Putamen (tissue), 1 donor: ENCODE data around the gene TMEM225B.
"Not testable (repeated sequence)": the region's sequence is repeated elsewhere in the genome, so short reads cannot be mapped to it uniquely, and the experiment has no call there.

Experiments used
- DNase-seq: peaks from one replicate; pipeline ENCODE4 v3.0.0-alpha.2; 2016; ENCODE audit warnings: low spot score

The TMEM225B gene

DNA sequence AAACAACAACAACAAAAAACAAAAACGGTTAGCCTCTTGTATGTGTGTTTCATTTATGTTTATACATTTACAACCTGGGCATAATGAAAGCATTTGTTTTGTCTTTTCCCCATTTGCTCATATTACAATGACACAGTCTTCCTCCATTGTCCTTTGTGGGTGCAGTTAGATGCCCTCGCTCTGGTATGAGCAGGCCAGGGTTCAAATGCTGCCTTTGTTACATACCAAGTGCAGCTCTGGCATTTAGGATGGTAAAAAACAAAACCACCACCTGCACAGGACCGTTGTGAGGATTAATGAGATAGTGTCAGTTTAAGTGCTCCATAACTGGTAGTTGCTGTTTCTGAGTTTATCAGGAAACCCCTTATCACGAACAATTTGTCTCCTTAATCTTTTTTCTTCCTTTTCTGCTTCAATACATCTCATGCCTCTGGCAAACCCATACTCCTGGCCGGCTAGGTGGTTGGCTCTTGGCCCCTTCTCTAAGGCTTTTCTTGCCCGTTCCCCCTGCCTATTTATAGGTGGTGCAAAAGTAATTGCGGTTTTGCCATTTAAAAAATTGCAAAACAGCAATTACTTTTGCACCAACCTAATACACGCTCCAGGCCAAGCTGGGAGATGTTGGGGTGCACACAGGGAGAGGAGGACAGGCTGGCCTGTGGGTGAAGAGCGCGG, 18.6 kb upstream of the TMEM225B start:
- no peak for DNase-seq

DNA sequence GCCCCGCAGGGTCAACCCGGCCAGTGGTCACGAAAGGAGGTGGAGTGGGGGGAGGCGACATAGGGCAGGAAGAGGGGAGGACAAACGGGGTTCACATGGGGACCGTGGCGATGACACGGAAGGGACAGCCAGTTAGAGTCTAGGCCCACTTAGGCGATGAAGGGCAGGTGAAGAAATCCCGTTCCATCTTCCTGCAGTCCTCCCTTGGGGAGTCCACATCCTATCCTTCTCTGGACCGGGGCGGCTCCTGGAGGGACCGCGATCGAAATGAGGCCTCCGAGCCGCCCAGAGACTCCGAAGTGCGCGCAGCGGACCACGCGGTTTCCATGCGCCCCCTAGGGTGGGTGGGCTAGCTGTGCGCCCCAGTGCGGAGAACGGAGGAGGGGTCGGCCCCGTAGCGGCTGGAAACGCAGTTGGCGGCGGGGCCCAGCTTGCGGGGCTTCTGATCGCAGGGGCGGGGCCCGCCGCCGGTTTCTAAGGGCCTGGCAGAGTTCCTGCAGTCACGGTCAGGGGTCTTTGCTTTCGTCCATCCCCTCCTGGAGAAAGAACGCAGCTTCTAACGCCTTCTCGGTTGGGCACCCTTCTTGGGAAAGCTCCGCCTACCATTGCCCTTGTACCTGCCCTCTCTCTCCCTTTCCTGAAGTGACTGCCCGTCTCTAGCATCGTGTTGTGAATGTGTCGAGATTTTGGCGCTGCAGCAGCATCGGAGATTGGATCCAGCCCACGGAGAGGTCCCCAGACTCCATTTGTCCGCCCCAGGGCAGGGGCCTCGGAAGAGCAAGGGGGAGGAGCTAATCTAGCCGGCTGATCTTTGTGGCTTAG, 17.9 kb upstream of the TMEM225B start:
- DNase-seq: peak; percentile 32

DNA sequence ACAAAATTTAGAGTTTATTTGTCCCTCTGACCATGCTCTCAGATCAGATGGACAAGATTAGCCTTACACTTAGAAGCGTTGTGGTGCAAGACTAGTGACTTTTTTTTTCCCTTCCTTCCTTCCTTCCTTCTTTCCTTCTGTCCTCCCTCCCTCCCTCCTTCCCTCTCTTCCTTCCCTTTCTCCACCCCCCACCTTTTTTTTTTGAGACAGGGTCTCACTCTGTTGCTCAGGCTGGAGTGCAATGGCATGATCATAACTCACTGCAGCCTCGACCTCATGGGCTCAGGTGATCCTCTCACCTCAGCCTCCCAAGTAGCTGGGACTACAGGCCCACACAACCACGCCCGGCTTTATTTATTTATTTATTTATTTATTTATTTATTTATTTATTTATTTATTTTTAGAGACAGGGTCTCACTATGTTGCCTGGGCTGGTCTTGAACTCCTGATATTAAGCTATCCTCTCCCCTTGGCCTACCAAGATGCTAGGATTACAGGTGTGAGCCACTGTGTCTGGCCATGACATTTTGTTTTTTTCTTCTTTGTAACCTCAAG, 17.2 kb upstream of the TMEM225B start:
- not testable (repeated sequence) for DNase-seq

DNA sequence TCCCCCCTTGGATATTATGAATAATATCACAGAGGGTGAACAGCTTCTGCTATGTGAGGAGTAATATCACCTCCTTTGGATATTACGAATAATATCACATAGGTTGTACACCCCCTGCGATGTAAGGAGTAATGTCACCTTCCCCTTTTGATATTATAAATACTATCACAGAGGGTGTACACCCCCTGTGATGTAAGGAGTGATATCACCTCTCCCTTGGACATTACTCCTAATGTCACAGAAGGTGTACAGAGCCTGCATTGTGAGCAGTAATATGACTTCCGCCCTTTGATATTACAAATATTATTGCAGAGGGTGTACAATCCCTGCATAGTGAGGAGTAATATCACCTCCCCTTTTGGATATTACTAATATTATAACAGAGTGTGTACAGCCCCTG, 9.2 kb upstream of the TMEM225B start:
- no peak for DNase-seq

DNA sequence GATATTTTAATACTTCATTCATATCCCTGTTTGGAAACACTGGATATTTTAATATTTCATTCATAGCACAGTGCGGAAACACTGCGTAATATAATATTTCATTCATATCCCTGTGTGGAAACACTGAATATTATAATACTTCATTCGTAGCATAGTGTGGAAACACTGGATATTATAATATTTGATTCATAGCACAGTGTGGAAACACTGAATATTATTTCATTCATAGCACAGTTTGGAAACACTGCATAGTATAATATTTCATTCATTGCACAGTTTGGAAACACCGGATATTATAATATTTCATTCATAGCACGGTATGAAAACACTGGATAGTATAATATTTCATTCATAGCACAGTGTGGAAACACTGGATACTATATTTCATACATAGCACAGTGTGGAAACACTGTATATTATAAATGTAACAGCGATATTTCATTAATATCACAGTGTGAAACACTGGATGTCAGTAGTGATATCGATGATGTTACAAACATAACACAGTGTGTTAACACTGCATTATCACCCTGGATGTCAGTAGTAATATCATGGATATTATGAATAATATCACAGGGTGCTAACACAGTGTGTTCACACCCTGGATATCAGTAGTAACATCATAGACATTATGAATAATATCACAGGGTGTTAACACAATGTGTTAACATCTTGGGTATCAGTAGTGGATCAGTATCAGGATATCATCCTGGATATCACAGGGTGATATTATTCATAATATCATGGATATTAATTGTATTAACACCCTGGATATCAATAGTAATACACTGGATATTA, 2.9 kb upstream of the TMEM225B start:
- no peak for DNase-seq

DNA sequence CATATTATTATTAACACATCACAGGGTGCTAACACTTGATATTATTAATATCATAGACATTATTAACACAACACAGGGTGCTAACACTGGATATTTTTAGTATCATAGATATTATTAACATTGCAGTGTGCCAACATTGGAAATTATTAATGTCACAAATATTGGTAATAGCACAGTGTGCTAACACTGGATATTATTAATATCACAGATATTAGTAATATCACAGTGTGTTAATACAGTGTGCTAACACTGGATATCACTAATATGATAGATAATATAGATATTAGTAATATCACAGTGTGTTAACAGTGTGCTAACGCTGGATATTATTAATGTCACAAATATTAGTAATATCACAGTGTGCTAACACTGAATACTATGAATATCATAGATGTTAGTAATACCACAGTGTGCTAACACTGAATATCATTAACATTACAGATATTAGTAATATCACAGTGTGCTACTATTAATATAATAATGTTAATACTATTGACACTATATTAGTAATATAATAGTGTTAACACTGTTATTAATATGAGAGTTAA, 1.6 kb upstream of the TMEM225B start:
- no peak for DNase-seq

DNA sequence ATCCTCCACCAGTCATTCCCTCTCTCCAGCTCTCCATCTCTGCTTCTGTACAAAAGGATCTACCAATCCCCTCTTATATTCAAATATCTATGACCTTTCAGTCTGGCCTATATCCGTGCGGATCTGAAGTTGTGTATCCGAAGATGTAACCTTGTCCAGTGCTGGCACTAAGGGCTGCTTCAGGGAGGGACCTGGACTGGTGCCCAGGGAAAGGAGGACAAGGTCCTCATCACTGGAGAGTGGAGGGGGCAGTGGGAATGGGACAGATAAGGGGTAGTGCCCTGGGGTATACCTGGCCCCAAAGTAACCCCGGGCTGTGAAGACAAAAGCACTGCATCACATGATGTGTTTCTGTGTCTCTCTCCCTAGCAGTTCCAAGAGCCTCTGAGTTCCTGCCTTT, 1.8 kb downstream of the TMEM225B start:
- no peak for DNase-seq

DNA sequence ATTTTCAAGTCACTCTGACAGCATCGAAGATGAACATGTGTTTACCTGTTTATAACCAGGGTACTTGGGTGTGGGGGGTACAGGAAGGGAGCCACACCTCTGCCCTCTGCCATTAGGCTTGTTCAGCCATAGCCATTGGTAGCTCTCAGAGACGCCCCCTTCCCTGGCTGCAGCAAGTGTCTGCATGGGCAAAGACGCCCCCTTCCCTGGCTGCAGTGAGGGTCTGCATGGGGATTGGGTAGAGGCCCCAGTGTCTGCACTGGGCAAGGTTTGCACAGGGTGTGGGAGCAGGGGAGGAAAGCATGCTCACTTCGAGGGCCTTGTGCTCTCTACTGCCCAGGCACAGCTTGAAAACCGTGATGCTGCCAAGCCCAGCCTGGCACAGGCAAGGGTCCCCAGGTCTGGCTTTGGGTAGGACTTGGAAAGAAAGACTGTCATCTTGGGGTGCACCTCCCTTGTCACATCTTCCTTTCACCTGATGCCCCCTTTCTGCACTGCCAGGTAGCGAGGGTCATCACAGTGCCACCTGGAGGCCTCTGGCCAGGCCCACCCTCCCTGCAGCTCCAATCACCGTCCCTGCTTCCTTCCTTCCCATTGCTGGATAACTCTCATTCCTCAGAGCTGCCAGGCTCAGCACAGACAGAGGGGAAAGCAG, 3.7 kb downstream of the TMEM225B start:
- no peak for DNase-seq

DNA sequence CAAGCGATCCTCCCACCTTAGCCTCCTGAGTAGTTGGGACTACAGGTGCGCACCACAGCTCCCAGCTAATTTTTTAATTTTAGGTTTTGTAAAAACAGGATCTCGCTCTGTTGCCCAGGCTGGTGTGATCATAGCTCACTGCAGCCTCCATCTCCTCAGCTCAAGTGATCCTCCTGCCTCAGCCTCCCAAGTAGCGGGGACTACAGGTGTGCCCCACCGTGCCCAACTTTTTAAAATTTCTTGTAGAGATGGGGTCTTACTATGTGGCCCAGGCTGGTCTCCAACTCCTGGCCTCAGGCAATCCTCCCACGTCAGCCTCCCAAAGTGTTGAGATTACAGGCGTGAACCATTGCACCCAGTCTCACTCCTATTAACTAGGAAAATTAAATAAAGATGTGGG, 7.5 kb downstream of the TMEM225B start:
- DNase-seq: no peak

DNA sequence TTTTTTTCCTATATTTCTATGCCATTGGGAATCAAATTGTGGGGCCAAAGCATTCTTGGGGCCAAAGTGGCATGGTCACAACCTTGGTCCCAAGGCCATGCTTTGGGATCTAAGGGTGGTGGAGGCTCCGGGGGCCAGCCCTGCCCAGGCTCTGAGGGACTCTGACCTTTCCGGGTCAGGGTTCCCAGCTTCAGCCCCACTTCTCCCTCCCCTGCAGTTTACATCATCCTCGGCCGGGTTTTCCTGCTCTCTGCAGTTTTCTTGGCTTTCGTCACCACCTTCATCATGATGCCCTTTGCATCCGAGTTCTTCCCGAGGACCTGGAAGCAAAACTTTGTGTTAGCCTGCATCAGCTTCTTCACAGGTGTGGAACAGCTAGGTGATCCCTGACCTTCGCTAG, 8.5 kb downstream of the TMEM225B start:
- no peak for DNase-seq

DNA sequence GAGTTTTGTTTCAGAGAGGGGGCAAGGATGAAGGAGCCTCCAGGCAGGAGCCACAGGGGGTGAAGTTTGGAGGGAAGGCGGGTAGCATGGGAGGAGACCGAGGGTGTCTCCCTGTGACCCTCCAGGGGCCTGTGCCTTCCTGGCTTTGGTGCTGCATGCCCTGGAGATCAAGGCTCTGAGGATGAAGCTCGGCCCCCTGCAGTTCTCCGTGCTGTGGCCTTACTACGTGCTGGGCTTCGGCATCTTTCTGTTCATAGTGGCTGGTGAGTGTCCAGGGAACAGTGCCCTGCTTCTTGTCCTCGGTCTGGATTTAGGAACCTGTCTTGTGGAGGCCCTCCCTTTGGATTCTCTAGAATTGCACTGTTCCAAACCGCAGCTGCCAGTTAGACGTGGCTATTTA, 9.5 kb downstream of the TMEM225B start:
- DNase-seq: no peak

DNA sequence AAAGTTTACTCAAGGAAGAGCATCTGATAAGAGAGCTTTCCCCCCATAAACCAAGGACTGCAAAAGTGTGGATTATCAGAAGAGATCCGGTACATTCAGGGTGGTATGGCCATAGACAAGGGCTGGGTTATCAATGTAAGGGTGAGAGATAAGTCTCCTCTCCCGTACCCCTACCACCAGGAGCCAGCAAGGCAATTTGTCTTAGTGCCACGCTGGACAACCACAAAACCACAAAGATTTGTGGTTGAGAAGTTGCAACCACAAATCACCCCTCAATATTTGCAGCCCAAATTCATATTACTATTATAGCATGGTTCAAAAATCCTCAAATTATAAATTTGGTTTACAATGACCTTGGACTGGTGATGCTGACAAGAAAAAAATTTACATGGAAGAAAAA, 16.4 kb downstream of the TMEM225B start:
- no peak for DNase-seq

DNA sequence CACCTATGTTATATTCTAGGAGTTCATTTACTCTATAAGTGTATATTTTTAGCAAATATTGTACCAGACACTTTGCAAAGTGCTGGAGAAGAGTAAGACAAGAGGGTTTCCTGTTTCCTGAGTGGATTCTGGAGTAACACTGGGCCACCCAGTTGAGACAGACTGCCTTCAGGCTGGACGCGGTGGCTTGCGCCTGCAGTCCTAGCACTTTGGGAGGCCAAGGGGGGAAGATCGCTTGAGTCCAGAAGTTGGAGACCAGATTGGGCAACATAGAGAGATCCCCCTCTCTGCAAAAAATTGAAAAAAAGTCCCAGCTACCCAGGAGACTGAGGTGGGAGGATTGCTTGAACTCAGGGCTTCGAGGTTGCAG, 17.9 kb downstream of the TMEM225B start:
- DNase-seq: no peak

DNA sequence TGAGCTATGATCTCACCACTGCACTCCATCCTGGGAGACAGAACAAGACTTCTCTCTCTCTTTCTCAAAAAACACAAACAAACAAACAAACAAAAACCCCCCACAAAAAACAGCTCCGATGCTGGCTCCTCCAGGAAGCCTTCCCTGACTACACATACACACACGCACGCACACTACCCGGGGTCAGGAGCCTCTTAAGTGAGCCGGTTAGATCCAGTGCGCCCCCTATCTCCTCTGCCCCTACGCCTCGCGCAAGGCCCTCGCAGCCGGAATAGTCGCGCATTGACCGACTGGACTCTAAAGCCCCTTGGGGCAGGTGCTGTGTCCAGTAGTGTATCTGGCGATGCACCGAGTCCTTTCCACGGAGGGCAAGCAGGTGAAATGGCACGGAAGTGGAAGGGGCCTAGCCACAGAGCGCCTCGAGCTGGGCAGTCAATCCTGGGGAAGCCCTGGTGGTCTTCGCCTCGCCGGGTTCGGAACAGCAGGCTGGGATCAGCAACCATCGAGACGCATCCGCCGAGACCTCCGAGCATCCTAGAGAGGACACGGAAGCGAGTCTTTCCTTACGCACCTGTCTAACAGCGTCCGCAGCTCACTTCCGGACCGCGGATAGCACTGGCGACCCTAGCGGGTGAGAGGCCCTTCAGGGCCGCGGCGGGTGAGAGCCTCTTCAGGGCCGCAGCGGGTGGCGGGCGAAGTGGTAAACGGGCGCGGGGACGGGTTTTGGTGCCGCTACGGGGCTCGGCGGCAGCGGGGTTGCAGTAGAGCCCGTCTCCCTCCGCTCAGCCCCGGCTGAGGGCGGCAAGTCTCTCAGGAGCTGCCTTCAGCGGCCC, 18.5 kb downstream of the TMEM225B start, which contains the start of gene ZSCAN25:
ZSCAN25 (plus strand) TSS at position 588 of the 833 bp plus-strand sequence. CDS start 2,661 bp downstream, outside the sequence.
- peak; percentile 87 for DNase-seq

DNA sequence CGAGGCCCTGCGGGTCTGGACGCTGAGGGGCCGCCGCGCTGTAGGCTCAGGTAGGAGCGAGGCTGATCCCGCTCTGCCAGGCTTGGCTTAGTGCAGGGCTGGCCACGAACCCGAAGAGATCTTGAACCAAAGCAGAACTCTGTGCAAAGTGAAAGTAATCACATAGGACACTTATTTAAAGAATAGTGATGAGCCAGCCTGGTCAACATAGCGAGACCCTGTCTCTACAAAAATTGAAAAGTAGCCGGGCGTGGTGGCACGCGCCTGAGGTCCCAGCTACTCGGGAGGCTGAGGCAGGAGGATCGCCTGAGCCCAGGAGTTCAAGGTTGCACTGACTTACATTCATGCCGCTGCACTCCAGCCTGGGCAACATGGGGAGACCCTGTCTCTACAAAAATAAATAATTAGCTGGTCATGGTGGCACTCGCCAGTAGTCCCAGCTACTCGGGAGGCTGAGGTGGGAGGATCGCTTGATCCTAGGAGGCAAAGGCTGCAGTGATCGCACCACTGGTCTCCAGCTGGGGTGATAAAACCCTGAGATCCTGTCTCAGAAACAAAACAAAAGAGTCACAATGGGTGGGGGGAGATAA, 19.2 kb downstream of the TMEM225B start:
- no peak for DNase-seq

DNA sequence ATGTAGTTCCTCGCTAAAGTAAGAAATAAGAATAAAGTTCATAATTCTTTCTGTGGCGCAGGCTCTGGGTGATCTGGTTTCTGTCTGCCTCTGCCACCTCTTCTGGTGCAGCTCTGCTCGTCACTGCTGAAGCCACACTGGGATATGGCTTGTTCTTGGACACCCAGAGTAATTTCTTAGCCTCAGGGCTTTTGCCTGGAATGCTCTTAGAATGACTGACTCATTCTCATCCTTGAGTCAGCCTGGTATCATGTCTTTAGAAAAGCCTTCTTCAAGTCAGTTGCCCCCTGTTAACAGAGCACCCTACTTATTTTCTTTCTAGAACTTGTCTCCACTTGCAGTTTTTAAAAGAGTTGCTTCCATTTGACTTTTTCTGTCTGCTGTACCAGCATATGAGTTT, 20.7 kb downstream of the TMEM225B start:
- no peak for DNase-seq

DNA sequence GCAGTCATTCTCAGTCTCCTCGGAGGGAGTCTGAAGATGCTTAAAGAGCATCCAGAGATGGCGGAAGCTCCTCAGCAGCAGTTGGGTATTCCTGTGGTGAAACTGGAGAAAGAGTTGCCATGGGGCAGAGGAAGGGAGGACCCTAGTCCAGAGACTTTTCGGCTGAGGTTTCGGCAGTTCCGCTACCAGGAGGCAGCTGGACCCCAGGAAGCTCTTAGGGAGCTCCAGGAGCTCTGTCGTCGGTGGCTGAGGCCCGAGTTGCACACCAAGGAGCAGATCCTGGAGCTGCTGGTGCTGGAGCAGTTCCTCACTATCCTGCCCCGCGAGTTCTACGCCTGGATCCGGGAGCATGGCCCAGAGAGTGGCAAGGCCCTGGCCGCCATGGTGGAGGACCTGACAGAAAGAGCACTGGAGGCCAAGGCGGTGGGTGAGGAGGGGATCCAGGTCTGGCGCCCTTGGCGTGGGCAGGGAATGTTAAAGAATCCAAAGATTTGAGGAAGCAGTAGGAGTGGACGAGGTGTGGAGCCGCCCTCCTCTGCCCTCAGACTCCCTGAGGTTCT, 21.6 kb downstream of the TMEM225B start:
- DNase-seq: no peak

DNA sequence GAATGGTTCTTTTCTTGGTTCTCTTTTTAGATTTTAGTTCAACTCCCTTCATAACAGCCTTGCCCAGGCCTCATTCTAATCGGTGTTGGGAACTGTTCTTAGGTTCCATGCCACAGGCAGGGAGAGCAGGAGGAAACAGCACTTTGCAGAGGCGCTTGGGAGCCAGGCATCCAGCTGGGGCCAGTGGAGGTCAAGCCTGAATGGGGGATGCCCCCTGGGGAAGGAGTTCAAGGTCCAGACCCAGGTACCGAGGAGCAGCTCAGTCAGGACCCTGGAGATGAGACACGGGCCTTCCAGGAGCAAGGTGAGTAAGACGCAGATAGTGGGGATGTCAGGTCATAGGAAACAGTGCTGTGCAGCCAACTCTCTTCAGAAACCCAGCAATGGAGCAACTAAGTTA, 23.2 kb downstream of the TMEM225B start:
- DNase-seq: no peak

DNA sequence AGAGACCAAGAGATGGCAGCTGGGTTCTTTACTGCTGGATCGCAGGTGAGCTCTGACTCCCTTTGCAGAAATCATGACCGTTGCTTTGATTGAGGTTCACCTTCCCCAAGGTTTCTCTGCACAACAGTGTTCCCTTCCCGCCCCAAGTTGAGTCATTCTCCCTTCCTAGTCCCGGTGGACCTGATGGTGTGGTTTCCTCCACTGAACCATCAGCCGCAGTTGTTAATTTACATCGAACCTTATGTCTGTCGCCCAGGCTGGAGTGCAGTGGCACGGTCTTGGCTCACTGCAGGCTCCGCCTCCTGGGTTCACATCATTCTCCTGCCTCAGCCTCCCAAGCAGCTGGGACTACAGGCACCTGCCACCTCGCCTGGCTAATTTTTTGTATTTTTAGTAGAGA, 24.5 kb downstream of the TMEM225B start:
- DNase-seq: no peak

DNA sequence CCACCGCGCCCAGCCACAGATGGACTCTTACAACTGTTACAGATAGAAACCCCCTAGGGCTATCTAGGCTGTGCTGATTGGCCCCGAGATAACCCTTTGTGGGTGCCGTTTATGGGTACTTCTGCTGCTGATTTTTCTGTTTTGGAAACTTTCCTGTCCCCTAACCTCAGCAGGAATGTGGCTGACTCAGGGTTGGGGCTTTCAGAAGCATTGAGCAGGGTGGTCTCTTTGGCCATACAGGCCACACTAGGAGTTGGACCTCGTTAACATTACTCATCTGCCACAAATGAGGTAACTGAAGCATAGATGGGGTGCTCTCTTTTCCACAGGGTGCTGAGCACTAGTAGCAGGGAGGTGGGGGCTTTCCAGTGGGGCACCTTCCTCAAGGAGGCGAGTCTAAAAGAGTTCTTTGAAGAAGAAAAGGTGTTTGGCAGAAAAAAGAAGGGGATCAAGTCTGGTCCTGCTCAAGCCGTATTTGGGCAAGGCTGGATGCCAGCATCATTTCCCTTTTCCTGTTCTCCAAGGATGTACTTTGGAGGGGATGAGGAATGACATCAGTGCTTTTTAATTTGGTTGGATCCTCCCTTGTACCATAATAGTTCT, 25.1 kb downstream of the TMEM225B start:
- DNase-seq: no peak
